ENCODE data around the gene POC1A.
A peak's percentile ranks its signal among the peaks of the same experiment; 100 is the strongest.
"Not testable (repeated sequence)": the region's sequence is repeated elsewhere in the genome, so short reads cannot be mapped to it uniquely, and the experiment has no call there.

POC1A gene

GRCh38 chr3:52053307-52054304, 100.6 kb downstream of the POC1A start:
- peak in 21 of 56 donors; percentile 20 to 71 (median 50) for DNase-seq

GRCh38 chr3:52052831-52053306, 101.4 kb downstream of the POC1A start:
- peak in 53 of 56 donors; percentile 36 to 84 (median 68) for DNase-seq

- no peak for DNase-seq
Measured at GRCh38 chr3:52051444-52051843, 102.8 kb downstream of the POC1A start.

- no peak for DNase-seq
Measured at GRCh38 chr3:52050571-52050970, 103.7 kb downstream of the POC1A start.

- DNase-seq: no peak
Measured at GRCh38 chr3:52049503-52049902, 104.7 kb downstream of the POC1A start.

- DNase-seq: peak in 54 of 56 donors; percentile 50 to 97 (median 90)
Measured at GRCh38 chr3:52047295-52047960, 106.8 kb downstream of the POC1A start.

- peak in 4 of 56 donors; percentile 61 to 87 (median 70) for DNase-seq
Measured at GRCh38 chr3:52046902-52047239, 107.4 kb downstream of the POC1A start.

GRCh38 chr3:52046186-52046901, 107.9 kb downstream of the POC1A start:
- DNase-seq: peak in 36 of 56 donors; percentile 35 to 87 (median 58)

GRCh38 chr3:52044869-52045619, 109.2 kb downstream of the POC1A start:
- DNase-seq: peak in 2 of 56 donors; percentile 20 to 28

- no peak for DNase-seq
Measured at GRCh38 chr3:52043750-52044149, 110.5 kb downstream of the POC1A start.

GRCh38 chr3:52043039-52043438, 111.2 kb downstream of the POC1A start:
- DNase-seq: not testable (repeated sequence)

GRCh38 chr3:52041118-52041731, 113.0 kb downstream of the POC1A start:
- peak in 51 of 56 donors; percentile 37 to 89 (median 71) for DNase-seq

- peak in 10 of 56 donors; percentile 20 to 62 (median 50) for DNase-seq
Measured at GRCh38 chr3:52040600-52040999, 113.6 kb downstream of the POC1A start.

- DNase-seq: peak; percentile 57 to 99 (median 96)
Measured at GRCh38 chr3:52039846-52040245, 114.4 kb downstream of the POC1A start.

GRCh38 chr3:52039426-52039825, 114.8 kb downstream of the POC1A start:
- peak in 18 of 56 donors; percentile 25 to 93 (median 68) for DNase-seq

- peak in 2 of 56 donors; percentile 31 to 50 for DNase-seq
Measured at GRCh38 chr3:52038227-52038626, 116.0 kb downstream of the POC1A start.

- no peak for DNase-seq
Measured at GRCh38 chr3:52037291-52037690, 116.9 kb downstream of the POC1A start.

- DNase-seq: no peak
Measured at GRCh38 chr3:52036829-52037228, 117.4 kb downstream of the POC1A start.

GRCh38 chr3:52036222-52036694, 118.0 kb downstream of the POC1A start:
- DNase-seq: no peak

- no peak for DNase-seq
Measured at GRCh38 chr3:52034651-52035050, 119.6 kb downstream of the POC1A start.
